ENCODE measurements around the gene TMEM91. TPM values are rescaled to one million over a fixed set of nuclear protein-coding genes. Genes with fewer than 3 reads are reported as not detected.

TMEM91 gene
- total RNA-seq, 2 donors from 2014 or later = 5.0 to 8.5 TPM

- no peaks in the 10 kb centered on the region for H3K9me3 ChIP-seq
- peak overlapping the region; percentile 93 to 95 for H3K27ac ChIP-seq
- peaks cover 7% of the 10 kb centered on the region for H3K36me3 ChIP-seq
- peak; percentile 69 for DNase-seq (ENCODE audit: low spot score)
- no peak for TF ChIP-seq CTCF (IDR thresholded peaks at IDR 0.05)
- no peaks in the 10 kb centered on the region for H3K27me3 ChIP-seq
- H3K4me3 ChIP-seq = peak overlapping the region; percentile 84 to 88
- H3K4me1 ChIP-seq = peaks cover 0 to 46% of the 10 kb centered on the region in 2 donors
Measured at GRCh38 chr19:41351339-41352245, 24.7 kb upstream of the TMEM91 start.

GRCh38 chr19:41352279-41352608 is 24.1 kb upstream of the TMEM91 start:
- Histone ChIP-seq H3K27ac (peak overlapping the region; percentile 93 to 95), H3K36me3 (peaks cover 3% of the 10 kb centered on the region), H3K4me3 (peak overlapping the region; percentile 84 to 88), H3K27me3 (no peaks in the 10 kb centered on the region), H3K4me1 (peaks cover 0 to 46% of the 10 kb centered on the region in 2 donors), H3K9me3 (no peaks in the 10 kb centered on the region)
- no peak for TF ChIP-seq CTCF (IDR thresholded peaks at IDR 0.05)
- no peak for DNase-seq (ENCODE audit: low spot score)

- peak; percentile 73 for DNase-seq (ENCODE audit: low spot score)
- TF ChIP-seq CTCF (IDR thresholded peaks at IDR 0.05) = peak; percentile 58 to 75
- Histone ChIP-seq H3K4me3 (peak overlapping the region; percentile 84 to 88), H3K9me3 (no peaks in the 10 kb centered on the region), H3K4me1 (peaks cover 0 to 46% of the 10 kb centered on the region in 2 donors), H3K27me3 (no peaks in the 10 kb centered on the region), H3K36me3 (no peaks in the 10 kb centered on the region), H3K27ac (peak overlapping the region; percentile 93 to 95)
Measured at GRCh38 chr19:41352609-41353465, 23.5 kb upstream of the TMEM91 start.

GRCh38 chr19:41353466-41354342 is 22.6 kb upstream of the TMEM91 start, which contains the start of gene TGFB1:
TGFB1 (minus strand) TSS chr19:41353922; CDS start chr19:41353044, 878 bp downstream.
- DNase-seq (ENCODE audit: low spot score) = peak; percentile 88
- Histone ChIP-seq H3K4me1 (peaks cover 0 to 46% of the 10 kb centered on the region in 2 donors), H3K4me3 (peak within 1 kb of the TSS; percentile 84 to 88), H3K9me3 (no peaks in the 10 kb centered on the region), H3K36me3 (no peaks in the 10 kb centered on the region), H3K27me3 (no peaks in the 10 kb centered on the region), H3K27ac (peak within 1 kb of the TSS; percentile 93 to 95)
- TF ChIP-seq CTCF (IDR thresholded peaks at IDR 0.05) = peak; percentile 88 to 92

- peak overlapping the region; percentile 93 to 95 for H3K27ac ChIP-seq
- no peak for DNase-seq (ENCODE audit: low spot score)
- H3K4me3 ChIP-seq = peak overlapping the region; percentile 84 to 88
- no peaks in the 10 kb centered on the region for H3K27me3 ChIP-seq
- no peaks in the 10 kb centered on the region for H3K36me3 ChIP-seq
- no peaks in the 10 kb centered on the region for H3K9me3 ChIP-seq
- H3K4me1 ChIP-seq = peaks cover 0 to 43% of the 10 kb centered on the region in 2 donors
- peak; percentile 5 for TF ChIP-seq CTCF (IDR thresholded peaks at IDR 0.05)
Measured at GRCh38 chr19:41354343-41354953, 21.9 kb upstream of the TMEM91 start.

All from right atrium auricular region (tissue), 2 donors.